A549 (cell line): ENCODE results near the gene TFAP2D.

Experiments used
- CEBPB ChIP-seq, 2 experiments: fragments of >200 bp in 1 of 2; sonication (Bioruptor Twin) in 1 of 2; formaldehyde crosslinking in 1 of 2; IDR thresholded peaks; 2 replicates each; pipeline ENCODE4 v1.6.1; 2012 to 2016
- EP300 ChIP-seq, 2 experiments: fragments of >200 bp; sonication (Bioruptor Twin); formaldehyde crosslinking; IDR thresholded peaks; 2 replicates in 1 of 2; 3 replicates in 1 of 2; pipeline ENCODE4 v1.6.1; 2016 to 2017
- PHF8 ChIP-seq: fragments of 200-600 bp; sonication (generic); IDR thresholded peaks from 2 replicates; pipeline ENCODE4 v1.6.1; 2016; ENCODE audit warnings: low read depth, mild to moderate bottlenecking, antibody characterized with exemption, moderate library complexity, borderline replicate concordance
- POLR2A ChIP-seq: IDR thresholded peaks from 2 replicates; pipeline ENCODE4 v1.6.1; 2012; ENCODE audit warnings: mild to moderate bottlenecking, low read length
- POLR2AphosphoS2 ChIP-seq: conservative IDR thresholded peaks from 2 replicates; pipeline ENCODE4 v1.6.1; 2012; ENCODE audit warnings: low read length, improper control_type of control experiment, inconsistent platforms
- RAD21 ChIP-seq, 2 experiments: fragments of >200 bp in 1 of 2; sonication (Bioruptor Twin) in 1 of 2; formaldehyde crosslinking in 1 of 2; IDR thresholded peaks in 1 of 2; conservative IDR thresholded peaks in 1 of 2; 2 replicates in 1 of 2; 3 replicates in 1 of 2; pipeline ENCODE4 v1.6.1; 2012 to 2018; ENCODE audit warnings: inconsistent platforms in 1 of 2
- RFX5 ChIP-seq: fragments of 450-650 bp; IDR thresholded peaks from 2 replicates; pipeline ENCODE4 v1.7.1; 2014; ENCODE audit warnings: antibody characterized with exemption, mild to moderate bottlenecking, moderate library complexity
- TF ChIP-seq, protein P1 (sequence below): fragments of 250-450 bp; sonication (Bioruptor Pico); IDR thresholded peaks from 2 replicates; pipeline ENCODE4 v1.5.0; 2020; ENCODE audit warnings: low read depth, mild to moderate bottlenecking, moderate library complexity
- TF ChIP-seq, protein P2 (sequence below): fragments of 450-650 bp; IDR thresholded peaks from 2 replicates; pipeline ENCODE4 v1.6.1; 2014; ENCODE audit warnings: antibody characterized with exemption
- TF ChIP-seq, protein P3 (sequence below): fragments of >200 bp; sonication (Bioruptor Twin); formaldehyde crosslinking; IDR thresholded peaks from 3 replicates; pipeline ENCODE4 v1.5.1; 2016
- TF ChIP-seq, protein P4 (sequence below): fragments of >200 bp; sonication (Bioruptor Twin); formaldehyde crosslinking; IDR thresholded peaks from 3 replicates; pipeline ENCODE4 v1.6.1; 2016
- TF ChIP-seq, protein P5 (sequence below): fragments of 200-600 bp; sonication (generic); IDR thresholded peaks from 2 replicates; pipeline ENCODE4 v1.6.1; 2016; ENCODE audit warnings: antibody characterized with exemption, mild to moderate bottlenecking, moderate library complexity
- TF ChIP-seq, protein P6 (sequence below): fragments of 250-450 bp; sonication (Bioruptor Pico); IDR thresholded peaks from 2 replicates; pipeline ENCODE4 v1.5.0; 2021; ENCODE audit warnings: mild to moderate bottlenecking, moderate library complexity, borderline replicate concordance

DNA sequence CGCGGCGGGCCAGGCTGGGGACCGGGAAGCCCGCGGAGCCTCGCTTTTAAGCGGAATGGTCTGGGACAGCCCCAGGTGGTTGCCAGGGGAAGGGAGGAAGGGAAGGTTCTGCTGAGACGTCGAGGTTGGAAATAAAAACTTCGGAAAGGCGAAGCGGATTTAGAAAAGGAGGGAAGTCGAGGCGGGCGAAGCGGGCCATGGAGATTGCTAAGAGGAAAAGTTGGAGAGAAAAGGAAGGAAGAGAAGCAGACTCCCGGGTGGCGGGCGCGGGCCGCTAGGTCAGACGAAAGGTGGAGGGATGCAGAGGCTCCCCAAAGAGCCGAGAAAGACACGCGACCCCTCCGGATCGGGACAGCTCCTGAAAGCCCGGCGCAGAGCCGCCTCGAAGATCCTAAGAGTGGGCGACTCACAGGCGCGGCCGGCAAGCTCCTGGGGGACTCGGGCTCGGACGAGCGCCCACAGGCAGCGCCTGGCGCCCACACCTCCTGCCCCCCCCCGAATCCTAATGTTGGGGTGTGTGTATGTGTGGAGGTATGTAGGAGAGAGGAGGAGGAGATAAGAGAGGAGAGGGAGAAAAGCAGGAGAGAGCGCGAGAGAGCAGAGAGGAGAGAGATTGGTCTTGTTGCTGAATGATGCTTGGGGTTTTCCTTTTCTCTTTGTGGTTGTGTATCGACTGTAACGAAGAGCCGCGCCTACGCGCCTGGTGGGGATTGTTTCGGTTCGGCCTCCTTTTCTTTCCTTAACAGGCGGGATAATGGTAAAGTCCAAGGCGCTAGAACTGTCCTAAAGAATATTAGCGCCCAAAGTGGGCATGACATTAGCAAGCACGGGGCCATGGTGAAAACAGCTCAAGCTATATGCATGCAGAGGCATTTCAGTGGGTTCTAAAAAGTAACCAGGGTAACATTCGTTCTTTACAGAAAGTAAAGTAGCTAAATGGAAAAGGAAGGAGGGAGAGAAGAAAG is 106.9 kb downstream of the TFAP2D start:
- TF ChIP-seq POLR2AphosphoS2 (no peak), PHF8 (no peak), POLR2A (no peak), RFX5 (no peak), CEBPB (IDR thresholded peaks at IDR 0.05) (no peak), RAD21 (conservative IDR thresholded peaks at IDR 0.05 in 1 of 2, IDR thresholded peaks at IDR 0.05 in 1 of 2) (no peak), EP300 (IDR thresholded peaks at IDR 0.05) (no peak)
- TF ChIP-seq, protein P1, sequence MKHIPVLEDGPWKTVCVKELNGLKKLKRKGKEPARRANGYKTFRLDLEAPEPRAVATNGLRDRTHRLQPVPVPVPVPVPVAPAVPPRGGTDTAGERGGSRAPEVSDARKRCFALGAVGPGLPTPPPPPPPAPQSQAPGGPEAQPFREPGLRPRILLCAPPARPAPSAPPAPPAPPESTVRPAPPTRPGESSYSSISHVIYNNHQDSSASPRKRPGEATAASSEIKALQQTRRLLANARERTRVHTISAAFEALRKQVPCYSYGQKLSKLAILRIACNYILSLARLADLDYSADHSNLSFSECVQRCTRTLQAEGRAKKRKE = no peak
- TF ChIP-seq, protein P2, sequence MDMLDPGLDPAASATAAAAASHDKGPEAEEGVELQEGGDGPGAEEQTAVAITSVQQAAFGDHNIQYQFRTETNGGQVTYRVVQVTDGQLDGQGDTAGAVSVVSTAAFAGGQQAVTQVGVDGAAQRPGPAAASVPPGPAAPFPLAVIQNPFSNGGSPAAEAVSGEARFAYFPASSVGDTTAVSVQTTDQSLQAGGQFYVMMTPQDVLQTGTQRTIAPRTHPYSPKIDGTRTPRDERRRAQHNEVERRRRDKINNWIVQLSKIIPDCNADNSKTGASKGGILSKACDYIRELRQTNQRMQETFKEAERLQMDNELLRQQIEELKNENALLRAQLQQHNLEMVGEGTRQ = no peak
- TF ChIP-seq, protein P3, sequence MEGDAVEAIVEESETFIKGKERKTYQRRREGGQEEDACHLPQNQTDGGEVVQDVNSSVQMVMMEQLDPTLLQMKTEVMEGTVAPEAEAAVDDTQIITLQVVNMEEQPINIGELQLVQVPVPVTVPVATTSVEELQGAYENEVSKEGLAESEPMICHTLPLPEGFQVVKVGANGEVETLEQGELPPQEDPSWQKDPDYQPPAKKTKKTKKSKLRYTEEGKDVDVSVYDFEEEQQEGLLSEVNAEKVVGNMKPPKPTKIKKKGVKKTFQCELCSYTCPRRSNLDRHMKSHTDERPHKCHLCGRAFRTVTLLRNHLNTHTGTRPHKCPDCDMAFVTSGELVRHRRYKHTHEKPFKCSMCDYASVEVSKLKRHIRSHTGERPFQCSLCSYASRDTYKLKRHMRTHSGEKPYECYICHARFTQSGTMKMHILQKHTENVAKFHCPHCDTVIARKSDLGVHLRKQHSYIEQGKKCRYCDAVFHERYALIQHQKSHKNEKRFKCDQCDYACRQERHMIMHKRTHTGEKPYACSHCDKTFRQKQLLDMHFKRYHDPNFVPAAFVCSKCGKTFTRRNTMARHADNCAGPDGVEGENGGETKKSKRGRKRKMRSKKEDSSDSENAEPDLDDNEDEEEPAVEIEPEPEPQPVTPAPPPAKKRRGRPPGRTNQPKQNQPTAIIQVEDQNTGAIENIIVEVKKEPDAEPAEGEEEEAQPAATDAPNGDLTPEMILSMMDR = no peak
- TF ChIP-seq, protein P4, sequence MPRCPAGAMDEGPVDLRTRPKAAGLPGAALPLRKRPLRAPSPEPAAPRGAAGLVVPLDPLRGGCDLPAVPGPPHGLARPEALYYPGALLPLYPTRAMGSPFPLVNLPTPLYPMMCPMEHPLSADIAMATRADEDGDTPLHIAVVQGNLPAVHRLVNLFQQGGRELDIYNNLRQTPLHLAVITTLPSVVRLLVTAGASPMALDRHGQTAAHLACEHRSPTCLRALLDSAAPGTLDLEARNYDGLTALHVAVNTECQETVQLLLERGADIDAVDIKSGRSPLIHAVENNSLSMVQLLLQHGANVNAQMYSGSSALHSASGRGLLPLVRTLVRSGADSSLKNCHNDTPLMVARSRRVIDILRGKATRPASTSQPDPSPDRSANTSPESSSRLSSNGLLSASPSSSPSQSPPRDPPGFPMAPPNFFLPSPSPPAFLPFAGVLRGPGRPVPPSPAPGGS = no peak
- TF ChIP-seq, protein P5, sequence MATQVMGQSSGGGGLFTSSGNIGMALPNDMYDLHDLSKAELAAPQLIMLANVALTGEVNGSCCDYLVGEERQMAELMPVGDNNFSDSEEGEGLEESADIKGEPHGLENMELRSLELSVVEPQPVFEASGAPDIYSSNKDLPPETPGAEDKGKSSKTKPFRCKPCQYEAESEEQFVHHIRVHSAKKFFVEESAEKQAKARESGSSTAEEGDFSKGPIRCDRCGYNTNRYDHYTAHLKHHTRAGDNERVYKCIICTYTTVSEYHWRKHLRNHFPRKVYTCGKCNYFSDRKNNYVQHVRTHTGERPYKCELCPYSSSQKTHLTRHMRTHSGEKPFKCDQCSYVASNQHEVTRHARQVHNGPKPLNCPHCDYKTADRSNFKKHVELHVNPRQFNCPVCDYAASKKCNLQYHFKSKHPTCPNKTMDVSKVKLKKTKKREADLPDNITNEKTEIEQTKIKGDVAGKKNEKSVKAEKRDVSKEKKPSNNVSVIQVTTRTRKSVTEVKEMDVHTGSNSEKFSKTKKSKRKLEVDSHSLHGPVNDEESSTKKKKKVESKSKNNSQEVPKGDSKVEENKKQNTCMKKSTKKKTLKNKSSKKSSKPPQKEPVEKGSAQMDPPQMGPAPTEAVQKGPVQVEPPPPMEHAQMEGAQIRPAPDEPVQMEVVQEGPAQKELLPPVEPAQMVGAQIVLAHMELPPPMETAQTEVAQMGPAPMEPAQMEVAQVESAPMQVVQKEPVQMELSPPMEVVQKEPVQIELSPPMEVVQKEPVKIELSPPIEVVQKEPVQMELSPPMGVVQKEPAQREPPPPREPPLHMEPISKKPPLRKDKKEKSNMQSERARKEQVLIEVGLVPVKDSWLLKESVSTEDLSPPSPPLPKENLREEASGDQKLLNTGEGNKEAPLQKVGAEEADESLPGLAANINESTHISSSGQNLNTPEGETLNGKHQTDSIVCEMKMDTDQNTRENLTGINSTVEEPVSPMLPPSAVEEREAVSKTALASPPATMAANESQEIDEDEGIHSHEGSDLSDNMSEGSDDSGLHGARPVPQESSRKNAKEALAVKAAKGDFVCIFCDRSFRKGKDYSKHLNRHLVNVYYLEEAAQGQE = no peak
- TF ChIP-seq, protein P6, sequence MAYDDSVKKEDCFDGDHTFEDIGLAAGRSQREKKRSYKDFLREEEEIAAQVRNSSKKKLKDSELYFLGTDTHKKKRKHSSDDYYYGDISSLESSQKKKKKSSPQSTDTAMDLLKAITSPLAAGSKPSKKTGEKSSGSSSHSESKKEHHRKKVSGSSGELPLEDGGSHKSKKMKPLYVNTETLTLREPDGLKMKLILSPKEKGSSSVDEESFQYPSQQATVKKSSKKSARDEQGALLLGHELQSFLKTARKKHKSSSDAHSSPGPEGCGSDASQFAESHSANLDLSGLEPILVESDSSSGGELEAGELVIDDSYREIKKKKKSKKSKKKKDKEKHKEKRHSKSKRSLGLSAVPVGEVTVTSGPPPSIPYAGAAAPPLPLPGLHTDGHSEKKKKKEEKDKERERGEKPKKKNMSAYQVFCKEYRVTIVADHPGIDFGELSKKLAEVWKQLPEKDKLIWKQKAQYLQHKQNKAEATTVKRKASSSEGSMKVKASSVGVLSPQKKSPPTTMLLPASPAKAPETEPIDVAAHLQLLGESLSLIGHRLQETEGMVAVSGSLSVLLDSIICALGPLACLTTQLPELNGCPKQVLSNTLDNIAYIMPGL (CRISPR knock-in tag) = no peak
